Activated CD4-positive, alpha-beta T cell treated with anti-CD3 and anti-CD28 coated beads for 48 hours (primary cell): ENCODE results near the gene MYH15.

Experiments used
- DNase-seq: peaks from one replicate; pipeline ENCODE4 v3.0.0-alpha.2; 2020

Gene MYH15

GRCh38 chr3:108509263-108509662 lies 1.1 kb downstream of the MYH15 start:
- no peak for DNase-seq

- DNase-seq, result no peak
Measured at GRCh38 chr3:108507902-108508301, 2.5 kb downstream of the MYH15 start.

DNA sequence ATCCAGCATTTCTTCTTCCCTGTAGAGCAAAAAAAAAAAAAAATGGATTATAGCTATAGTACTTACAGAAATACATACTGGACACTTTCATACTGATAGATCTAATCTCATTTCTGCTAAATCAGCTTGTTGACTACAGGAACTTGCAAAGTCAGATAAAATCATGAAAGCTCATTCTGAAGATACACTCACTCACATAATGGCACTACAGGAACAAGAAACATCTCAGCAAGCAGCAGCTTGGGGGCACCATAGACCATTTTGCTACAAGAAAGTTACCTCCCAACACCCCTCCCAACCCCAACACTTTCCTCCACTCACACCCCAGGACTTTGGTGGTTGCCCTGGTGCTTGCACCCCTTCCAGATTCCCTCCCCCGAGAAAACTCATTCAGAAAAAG lies 4.6 kb downstream of the MYH15 start:
- DNase-seq, result no peak

DNA sequence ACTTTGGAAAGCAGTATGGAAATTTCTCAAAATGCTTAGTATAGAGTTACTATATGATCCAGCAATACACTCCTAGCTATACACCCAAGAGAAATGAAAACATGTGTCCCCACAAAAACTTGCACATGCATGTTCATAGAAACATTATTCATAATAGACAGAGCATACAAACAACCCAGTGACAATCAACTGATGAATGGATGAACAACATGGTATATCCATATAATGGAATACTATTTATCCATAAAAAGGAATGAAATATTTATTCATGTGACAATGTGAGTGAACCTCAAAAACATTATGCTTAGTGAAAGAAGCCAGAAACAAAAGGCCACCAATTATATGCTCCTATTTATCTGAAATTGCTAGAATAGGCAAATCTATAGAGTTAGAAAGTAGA lies 6.7 kb downstream of the MYH15 start:
- no peak for DNase-seq

GRCh38 chr3:108501535-108501934 lies 8.9 kb downstream of the MYH15 start:
- DNase-seq, result no peak

DNA sequence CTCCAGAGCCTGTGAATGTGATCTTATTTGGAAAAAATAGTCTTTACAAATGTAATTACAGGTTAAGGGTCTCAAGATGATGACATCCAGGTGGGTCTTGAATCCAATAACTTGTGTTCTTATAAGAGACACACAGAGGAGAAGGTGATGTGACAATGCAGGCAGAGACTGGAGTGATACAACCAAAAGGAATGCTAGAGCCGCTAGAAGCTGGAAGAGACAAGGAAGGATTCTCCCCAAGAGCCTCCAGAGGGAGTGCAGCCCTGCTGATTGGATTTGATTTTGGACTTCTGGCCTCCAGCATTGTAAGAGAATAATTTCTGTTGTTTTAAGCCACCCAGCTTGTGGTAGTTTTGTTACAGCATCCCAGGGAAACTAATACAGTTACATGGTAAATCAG lies 9.7 kb downstream of the MYH15 start:
- no peak for DNase-seq

DNA sequence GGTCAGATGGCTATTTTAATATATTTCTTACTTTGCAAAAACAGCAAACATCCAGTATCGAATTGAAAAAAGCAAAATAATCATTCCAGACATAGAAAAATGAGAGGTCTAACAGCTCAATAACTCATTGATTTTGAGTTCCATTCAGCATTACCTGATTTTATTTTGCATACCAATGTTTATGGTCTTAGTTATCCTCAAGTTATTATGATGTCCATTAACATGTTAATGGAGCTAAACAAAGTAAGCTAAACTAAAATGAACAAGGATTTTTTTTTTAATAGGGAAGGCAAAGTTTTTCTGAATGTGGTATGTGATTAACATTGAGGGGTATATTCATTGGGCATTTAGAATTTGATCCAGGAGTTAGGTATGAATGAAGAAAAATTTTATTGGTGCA lies 13.1 kb downstream of the MYH15 start:
- DNase-seq, result no peak

DNA sequence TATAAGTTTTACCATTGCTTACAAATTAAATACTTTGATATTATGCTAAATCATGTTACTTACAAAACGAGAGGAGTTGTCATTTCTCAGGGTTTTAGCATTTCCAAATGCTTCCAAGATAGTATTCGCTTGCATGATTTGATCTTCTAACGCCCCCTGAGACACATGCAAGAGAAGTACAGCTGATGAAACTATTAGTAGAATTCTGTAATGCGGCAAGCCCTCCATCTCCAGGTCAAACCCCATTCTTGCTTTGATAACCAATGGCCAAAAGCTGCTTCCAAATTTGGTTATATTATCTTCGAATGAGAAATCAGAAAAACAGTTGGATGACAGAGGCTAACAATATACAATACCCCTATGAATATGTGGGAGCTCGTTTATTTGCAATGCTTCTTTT lies 14.7 kb downstream of the MYH15 start:
- DNase-seq, result no peak

DNA sequence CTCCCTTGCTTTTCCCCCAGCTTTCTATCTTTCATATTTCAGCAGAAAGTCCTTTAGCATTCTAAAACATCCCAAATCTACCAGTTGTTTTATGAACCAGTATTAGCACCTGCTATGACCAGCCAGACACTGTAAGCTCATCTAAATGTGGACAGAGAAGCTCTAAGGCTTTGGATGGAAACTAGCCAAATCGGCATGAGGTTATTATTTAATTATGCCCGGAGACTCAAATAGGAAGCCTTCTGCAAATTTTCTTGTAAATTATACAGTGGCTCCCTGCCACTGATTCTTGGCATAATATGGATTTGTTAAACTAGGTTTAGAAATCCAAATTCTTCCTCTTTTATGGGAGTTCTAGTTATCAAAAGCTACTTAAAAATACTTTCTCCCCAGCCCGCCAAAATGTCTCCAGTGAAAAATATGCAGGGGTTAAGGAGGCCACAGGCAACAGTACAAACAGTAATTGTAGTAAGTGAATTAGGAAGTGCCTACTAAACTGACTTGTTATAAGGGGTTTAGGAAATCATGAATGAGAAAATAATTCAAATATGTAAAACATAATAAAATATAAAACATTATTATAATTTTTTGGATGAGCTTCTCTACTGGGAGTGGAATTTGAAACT lies 15.4 kb downstream of the MYH15 start:
- DNase-seq, result no peak

DNA sequence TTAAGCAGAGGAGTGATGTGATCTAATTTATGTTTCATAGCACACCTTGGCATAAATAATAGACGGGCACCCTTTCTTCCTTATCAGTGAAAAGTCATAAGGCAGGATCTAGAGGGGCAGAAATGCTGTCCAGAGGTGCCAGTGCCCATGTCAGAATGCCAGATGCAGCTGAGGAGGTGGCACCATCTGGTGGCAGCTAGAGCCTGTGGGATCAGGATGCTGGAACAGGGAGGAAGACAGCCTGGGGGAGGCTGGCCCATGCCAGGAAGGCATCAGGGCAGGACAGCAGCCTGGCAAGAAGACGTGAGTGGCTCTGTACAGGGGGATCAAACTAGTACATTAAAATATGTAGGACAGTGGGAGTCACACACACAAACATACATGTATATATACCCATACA lies 16.5 kb downstream of the MYH15 start:
- peak; percentile 11 for DNase-seq

DNA sequence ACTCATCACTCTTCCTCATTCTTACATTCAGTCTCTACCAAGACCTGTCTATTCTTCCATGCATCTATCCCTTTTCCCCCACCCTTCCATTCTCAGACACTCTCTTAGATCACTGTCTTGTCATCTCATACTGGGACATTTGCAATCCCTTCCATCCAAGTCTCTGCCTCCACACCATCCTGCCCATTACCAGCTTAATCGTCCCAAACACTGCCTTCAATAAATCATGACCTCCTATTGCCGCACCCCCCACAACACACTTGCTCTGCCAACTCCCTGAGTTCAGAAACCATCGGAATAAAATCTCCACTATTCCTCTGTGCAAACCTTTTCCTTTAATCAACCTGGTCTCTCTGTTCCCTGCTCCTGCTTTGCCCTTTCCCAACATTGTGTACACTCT lies 18.9 kb downstream of the MYH15 start:
- DNase-seq, result no peak

DNA sequence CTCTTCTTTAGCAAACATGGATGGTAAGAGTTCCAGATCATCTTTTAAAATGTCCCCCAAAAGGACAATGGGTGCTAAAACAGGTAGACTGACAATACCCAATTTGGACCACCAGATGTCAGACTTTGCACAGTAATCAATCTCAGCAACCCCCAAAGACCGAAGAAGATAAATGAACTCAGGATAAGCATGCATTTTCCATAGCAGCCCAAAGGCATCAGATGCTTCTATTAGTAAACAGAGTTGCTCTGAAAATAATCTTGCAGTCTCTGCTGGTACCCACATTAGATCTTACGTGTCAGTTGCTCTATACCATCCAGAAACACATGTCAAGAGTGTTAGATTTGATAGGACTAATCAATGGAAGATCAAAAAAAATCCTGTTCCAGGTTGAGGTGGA lies 20.6 kb downstream of the MYH15 start:
- peak; percentile 28 for DNase-seq

GRCh38 chr3:108488631-108489030 lies 21.8 kb downstream of the MYH15 start:
- no peak for DNase-seq

DNA sequence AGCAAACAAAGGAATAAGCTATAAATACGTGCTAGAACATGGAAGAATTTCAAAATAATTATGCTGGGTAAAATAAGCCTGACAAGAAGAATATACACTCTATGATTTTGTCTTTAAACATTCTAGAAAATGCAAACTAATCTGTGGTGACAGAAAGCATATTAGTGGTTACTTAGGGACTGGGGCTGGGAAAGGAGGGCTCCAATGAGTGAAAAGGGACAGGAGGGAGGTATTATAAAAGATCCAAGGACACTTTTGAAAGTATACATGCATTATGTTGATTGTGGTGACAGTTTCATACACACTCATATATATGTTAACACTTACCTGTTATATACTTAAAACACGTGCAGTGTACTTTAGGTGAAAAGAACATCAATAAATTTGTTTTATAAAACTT lies 23.0 kb downstream of the MYH15 start:
- no peak for DNase-seq

GRCh38 chr3:108486941-108487340 lies 23.5 kb downstream of the MYH15 start:
- no peak for DNase-seq

GRCh38 chr3:108486338-108486737 lies 24.1 kb downstream of the MYH15 start:
- DNase-seq, result no peak

- no peak for DNase-seq
Measured at GRCh38 chr3:108485146-108485545, 25.2 kb downstream of the MYH15 start.

DNA sequence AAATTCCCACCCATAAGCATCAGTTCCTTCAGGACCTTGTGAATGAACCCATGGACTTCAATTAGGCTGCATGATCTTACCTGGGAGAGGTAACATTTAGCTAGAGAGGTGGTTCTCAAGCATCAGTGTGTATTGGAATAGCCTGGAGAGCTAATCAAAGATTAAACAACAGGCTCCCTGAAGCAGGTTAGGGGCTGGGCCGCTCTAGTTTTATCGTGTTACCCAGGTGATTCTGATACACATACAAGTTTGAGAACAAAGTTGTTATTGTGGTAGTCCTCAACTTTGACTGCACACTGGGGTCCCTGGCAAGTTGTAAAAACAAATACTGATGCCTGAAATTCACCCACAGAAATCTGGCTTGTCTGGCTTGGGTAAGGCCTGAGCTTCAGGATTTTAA lies 31.2 kb downstream of the MYH15 start:
- DNase-seq, result no peak

- peak; percentile 72 for DNase-seq
Measured at GRCh38 chr3:108477511-108478147, 32.8 kb downstream of the MYH15 start.

DNA sequence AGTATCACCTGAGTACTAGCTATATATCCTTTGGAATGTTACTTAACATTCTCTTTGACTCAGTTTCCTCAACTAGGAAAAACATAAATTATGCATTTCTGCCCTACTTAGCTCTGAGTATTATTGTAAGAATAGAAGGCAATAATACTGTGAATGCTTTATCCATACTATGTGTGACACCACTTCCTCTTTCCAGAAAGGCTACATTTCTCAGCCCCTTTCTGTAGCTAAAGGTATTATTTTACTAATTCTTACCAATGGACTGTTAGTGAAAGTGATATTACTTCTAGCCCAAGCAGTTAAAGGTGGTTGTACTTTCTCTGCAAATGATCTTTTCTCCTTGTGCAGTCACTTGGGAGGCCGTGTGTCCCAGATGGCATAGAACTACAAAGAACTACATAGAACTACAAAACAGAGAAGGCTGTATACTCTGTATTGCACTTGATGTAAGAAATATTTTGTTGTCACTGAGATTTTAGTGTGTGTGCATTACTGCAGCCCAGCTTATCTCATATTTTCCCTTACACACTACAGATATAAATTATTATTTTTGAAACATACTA lies 35.1 kb downstream of the MYH15 start:
- no peak for DNase-seq

DNA sequence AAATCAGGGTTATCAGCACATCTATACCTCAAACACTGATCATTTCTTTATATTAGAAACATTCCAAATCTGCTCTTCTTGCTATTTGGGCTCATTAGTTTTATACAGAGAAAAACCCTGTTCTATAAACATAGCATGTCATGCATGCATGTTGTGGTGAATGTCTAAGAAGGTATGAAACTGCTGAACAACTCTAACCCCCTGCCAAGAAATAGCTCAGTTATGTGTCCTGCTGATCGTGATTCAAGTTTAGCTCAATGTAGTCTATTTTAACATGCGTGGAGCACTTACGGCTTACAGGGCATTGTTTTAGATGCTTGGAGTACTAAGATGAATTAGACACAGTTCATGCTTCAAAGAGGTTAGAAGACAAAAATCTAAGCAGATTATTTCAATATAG lies 35.8 kb downstream of the MYH15 start:
- no peak for DNase-seq

- no peak for DNase-seq
Measured at GRCh38 chr3:108473711-108474110, 36.7 kb downstream of the MYH15 start.

DNA sequence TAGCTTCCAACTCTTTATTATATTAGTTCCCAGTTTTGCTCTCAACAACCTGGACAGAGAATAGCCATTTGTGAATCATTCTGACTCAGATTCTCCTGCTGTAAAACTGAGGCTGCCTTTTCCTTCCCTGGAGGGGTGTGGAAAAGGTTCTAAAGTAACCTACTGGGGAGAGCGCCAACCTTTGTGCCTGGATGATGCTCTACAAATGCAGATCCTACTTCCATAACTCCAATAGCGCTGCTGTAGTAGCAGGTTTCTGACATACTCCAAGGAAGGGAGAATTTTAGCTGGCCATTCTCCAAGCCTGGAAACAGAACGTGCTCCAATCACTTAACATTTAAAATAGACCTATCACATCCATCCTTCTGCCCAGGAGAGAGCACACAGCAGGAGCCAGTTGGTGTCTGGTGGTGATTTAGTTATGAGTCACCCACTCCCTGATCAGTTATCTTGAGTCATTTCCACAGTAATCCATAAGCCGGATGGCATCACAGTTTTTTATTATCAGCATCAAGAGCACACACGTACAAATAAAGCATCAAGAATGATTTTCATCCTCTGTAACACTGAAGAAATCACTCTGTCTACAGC lies 38.3 kb downstream of the MYH15 start:
- peak; percentile 7 for DNase-seq

GRCh38 chr3:108471426-108471825 lies 39.0 kb downstream of the MYH15 start:
- no peak for DNase-seq
